ENCODE measurements around the gene CSNK1G1.
"Not testable (repeated sequence)": the region's sequence is repeated elsewhere in the genome, so short reads cannot be mapped to it uniquely, and the experiment has no call there.

Gene CSNK1G1

DNA sequence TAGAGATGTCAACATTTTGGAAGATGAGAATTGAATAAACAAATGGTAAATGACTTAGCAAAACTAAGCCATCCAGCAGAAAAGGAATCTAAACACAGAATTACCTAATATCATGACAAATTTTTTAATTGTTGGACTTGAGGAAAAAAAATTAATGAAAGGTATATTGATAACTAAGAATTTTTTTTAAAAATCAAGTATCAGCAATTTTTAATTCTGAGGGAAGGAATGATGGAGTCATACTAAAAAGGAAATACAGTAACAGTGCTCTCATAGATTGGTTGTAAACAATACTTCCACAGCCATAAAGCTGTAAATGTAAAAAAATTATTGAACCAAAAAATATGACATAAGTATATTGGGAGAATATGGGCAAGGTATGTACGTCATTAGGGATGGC, 68.0 kb downstream of the CSNK1G1 start:
- DNase-seq (ENCODE audit: low read depth), result no peak

DNA sequence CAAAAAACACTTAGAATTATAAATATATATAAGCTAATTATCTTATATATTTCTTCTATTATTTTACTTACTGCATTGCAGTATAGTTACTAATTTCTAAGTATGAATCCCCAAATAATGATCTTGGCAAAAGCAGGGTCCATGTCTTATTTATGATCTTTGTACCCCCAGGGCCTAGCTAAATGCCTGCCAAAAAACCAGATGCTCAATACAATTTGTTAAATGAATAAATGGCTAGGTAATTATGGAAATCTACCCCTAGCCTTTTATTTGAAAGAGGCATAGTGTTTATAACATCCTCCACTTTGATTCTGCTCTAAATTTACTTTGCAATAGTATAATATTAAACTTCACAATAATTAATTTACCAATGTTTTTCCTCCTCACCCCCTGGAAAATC, 69.5 kb downstream of the CSNK1G1 start:
- no peak for DNase-seq (ENCODE audit: low read depth)

DNA sequence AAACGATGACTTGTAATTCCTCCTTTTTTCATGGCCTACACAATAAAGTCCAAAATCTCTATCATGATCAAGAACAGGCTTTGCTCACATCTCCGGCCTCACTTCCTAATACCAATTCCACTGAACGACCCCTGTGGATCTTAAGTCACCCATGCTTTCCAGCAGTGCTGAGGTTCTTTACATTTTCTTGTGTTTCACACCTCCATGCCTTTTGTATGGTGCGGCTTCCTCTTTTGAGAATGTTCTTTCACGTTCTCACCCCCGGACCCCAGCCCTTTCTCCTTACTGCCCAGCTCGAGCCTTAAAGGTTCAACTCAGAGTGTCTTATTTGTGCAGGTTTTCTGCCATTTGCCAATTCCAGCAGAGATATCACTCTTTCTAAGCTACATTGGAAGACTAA, 70.1 kb downstream of the CSNK1G1 start:
- no peak for DNase-seq (ENCODE audit: low read depth)

DNA sequence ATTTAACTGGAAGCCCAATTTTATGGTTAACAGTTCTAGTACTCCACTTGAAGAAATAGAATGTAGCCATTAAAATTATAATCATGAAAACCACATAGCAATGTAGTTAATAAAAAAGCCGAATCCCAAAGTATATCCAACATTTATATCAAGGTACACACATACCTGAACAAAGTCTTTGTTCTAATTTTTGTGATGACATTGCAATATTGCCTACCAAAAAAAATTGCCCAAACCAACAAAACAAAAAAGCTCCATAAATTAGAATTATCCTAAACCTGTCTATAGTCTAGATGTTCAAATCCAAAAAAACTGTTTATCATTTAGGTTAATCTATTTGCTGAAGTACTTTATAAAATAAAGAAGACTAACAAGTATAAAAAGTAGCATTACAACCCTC, 70.8 kb downstream of the CSNK1G1 start:
- DNase-seq (ENCODE audit: low read depth), result no peak

GRCh38 chr15:64284042-64284441, 71.9 kb downstream of the CSNK1G1 start:
- no peak for DNase-seq (ENCODE audit: low read depth)

GRCh38 chr15:64282701-64283100, 73.3 kb downstream of the CSNK1G1 start:
- DNase-seq (ENCODE audit: low read depth), result no peak

DNA sequence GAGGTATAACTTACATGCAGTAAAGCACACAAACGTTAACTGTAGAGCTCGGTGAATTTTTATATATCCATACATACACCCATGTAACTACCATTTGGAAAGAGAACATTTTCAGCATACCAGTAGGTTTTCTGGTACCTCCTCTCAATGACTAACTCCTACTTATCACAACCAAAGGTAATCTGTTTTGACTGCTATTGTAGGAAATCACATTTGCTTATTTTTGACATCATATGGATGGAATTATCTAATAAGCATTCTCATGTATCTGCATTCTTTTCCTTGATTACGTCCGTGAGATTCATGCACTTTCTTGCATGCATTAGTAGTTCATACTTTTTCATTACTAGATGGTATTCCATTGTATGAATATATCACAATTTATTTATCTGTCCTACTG, 76.8 kb downstream of the CSNK1G1 start:
- no peak for DNase-seq (ENCODE audit: low read depth)

DNA sequence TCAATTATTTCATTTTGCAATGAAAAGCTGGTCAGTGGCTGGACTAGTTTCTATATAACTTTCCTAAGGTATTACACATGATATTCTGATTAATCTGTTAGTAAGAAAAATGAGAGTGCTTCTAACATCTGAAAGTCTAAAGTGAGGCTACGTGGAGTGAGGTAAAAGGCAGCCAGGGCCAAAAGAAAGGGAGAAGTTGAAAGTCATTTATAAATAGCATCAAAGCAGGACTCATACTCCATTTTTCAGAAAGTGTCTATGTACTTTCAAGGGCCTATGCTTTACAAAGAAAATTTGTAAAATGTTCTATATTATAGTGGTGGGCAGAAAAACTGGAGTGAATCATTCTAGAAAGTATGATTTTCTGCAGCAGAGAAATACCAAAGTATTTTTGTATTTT, 80.0 kb downstream of the CSNK1G1 start:
- no peak for DNase-seq (ENCODE audit: low read depth)

DNA sequence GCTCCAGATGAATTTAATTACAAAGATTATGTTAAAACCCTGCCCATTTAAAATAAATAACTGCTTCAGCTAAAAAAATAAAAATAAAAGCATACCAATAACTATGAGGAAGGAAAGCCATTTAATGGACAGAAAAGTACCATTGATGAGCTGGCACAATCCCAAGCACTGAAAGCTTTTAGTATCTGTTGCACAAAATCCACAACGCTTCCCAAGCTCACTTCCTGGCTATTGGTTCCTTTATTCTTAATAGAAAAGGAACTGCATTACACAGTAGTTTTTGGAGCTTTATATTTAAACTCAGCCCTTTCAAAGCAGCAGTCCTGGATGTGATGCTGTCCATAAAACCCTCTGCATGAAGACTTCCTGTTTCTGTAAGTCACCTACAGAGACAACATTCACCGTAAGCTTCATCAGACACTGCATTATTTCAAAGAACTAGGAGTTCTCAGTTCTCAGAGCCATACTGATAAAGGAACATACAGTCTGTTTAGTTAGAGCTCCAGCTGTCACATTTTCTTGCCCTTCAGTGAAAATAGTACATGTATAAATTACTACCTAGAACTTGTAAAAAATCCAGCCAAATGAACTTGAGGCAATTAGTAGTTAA, 81.5 kb downstream of the CSNK1G1 start:
- no peak for DNase-seq (ENCODE audit: low read depth)

- DNase-seq (ENCODE audit: low read depth), result no peak
Measured at GRCh38 chr15:64267331-64267973, 88.5 kb downstream of the CSNK1G1 start.

- not testable (repeated sequence) for DNase-seq (ENCODE audit: low read depth)
Measured at GRCh38 chr15:64265188-64265587, 90.8 kb downstream of the CSNK1G1 start.

GRCh38 chr15:64264502-64264901, 91.5 kb downstream of the CSNK1G1 start:
- DNase-seq (ENCODE audit: low read depth), result no peak

- DNase-seq (ENCODE audit: low read depth), result no peak
Measured at GRCh38 chr15:64263567-64263966, 92.4 kb downstream of the CSNK1G1 start.

- no peak for DNase-seq (ENCODE audit: low read depth)
Measured at GRCh38 chr15:64256051-64256450, 99.9 kb downstream of the CSNK1G1 start.

DNA sequence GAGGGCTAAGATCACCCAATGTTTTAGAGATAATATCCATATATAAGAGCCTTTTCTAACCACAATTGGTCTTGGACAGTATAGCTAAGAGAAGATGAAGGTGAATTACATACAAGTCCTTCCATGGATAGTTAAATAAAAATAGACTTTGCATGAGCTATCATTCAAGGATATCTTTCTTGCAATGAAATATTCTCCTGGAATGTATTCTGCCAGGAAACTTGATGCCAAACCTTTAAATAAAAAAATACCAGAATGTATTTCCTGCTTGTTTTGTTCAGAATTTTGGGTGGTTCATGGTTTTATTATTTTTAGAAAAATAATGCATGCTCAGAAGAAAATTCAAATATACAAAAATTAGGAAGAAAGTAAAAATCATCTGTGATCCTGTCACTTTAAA, 104.3 kb downstream of the CSNK1G1 start:
- no peak for DNase-seq (ENCODE audit: low read depth)

GRCh38 chr15:64251121-64251520, 104.9 kb downstream of the CSNK1G1 start:
- no peak for DNase-seq (ENCODE audit: low read depth)

DNA sequence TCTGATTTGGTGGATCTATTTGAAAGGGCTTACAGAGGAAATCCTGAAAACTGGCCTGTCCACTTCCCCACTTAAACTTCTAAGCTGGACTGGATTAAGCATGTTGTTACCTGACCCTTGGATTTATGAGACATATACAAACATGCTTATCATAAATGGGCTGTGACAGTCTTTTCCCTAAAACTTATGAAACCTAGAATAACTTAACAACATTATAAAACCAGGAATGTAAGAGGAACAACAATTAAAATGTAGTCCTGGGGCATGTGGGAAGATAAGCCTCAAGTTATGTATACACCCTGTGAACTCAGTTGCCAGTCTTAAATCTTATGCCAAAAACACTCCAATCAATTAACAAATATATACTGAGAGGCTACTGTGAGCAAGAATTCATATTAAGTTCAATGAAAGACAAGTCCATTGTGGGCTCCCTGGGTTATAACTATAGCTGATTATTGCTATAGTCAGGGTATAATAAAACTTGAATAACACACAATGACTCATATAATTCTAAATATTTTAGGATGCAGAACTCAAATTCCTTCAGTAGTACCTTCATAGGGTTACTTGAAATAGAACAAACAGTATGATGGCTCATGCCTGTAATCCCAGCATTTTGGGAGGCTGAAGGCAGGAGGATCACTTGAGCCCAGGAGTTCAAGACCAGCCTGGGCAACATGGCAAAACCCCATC, 105.9 kb downstream of the CSNK1G1 start:
- DNase-seq (ENCODE audit: low read depth), result no peak

DNA sequence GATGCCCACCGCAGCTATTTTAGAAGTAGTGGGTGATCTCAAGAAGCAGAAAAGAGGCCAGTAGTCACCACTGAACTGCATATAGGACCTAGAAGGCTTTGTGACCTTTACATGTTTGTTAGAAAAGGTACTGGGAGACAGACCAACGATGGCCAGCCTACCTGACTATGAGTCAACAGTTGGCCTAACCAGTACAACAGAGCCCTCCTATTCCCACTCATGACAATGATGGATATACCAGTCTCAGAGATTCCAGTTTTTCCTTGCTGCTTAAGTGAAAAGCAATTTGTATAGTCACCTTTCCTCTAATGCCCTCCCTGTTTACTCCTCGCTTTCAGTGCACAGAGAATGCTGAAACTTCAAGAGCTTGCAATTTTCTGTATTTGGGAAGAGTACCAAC, 106.6 kb downstream of the CSNK1G1 start:
- DNase-seq (ENCODE audit: low read depth), result no peak

DNA sequence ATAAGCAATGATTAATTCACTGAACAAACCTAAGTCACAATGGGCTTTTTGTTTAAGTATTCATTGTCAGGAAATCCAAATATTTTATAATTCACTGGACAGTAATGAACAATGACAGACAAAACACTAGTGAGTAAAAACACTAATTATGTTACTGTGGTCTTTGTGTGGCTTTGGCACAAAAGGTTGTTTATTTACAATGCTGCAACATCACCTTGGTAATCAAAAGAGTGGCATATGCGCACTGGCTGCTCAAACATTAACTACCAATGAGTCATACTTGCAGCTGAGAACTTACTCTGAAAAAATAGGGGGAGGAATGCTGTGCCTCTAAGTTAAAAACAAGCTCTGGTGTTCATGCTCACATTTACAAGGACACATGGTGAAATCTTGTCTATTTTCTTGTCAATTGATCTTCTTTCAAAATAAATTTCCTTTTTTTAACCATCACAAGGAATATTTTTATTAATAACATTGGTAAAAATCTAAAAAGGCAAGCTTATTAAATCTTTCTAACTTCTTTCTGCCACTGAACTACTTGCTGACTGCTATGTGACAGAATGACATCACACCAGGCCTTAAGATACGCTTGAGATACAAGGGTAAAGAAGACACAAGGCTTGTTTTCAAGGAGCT, 107.9 kb downstream of the CSNK1G1 start:
- DNase-seq (ENCODE audit: low read depth), result no peak

DNA sequence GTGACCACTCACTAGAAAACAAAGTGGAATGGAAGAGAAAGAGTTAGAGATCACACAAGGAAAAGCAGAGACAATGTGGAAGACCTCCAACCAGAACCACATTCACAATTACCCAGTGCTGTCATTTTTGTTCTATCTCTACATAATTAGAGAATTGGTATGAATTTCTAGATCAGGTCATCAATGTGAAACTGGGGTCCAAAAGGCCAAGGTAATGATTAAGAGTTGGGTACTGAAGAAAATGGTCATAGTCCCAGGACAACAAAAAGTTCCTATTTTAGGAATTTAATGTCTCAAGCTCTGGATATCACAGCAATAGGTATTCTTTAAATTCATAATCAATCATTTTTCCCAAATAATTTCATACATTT, 108.5 kb downstream of the CSNK1G1 start:
- no peak for DNase-seq (ENCODE audit: low read depth)

DNA sequence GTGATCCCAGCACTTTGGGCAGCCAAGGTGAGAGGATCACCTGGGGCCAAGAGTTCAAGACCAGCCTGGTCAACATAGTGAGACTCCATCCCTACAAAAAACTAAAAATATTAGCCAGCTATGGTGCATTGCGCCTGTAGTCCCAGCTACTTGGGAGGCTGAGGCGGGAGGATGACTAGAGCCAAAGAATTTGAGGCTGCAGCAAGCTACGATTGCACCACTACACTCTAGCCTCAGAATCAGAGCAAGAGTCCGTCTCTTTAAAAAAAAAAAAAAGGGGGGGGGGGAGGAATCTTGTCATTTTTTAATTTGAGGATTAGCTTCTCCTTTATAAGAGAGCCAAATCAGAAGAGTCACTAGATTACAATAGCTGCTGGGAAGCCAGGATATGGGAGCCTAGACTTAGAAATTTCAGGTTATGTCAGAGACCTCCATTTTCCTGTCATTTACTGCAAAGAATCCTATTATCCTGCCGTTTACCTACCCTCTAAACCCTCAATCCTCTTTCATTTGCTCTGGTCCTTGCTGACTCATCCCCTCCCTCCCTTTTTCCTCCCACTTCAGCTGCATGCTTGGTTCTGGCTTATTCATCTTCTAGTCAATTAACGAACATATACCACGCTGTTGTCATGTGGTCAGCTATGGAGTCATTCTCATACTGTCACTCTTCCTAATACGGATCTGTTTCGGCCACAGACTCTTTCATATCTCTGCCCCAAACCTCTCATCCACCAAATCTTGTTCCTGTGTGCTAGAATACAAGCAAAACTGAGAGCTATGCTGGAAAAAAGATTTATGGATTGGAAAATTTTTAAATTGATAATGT, 109.4 kb downstream of the CSNK1G1 start:
- no peak for DNase-seq (ENCODE audit: low read depth)

GRCh38 chr15:64245405-64245804, 110.6 kb downstream of the CSNK1G1 start:
- DNase-seq (ENCODE audit: low read depth), result no peak

Measured in stimulated activated CD8-positive, alpha-beta memory T cell treated with anti-CD3 and anti-CD28 coated beads, Interleukin-4, amount 100 ng/mL, for 24 hours (primary cell).